ENCODE results near the gene IL4R. TPM values are rescaled to one million over a fixed set of nuclear protein-coding genes. Genes with fewer than 3 reads are reported as not detected.

IL4R gene
- total RNA-seq, 4 donors from 2014 or later, result 32.2 to 104 (median 71.9) TPM

DNA sequence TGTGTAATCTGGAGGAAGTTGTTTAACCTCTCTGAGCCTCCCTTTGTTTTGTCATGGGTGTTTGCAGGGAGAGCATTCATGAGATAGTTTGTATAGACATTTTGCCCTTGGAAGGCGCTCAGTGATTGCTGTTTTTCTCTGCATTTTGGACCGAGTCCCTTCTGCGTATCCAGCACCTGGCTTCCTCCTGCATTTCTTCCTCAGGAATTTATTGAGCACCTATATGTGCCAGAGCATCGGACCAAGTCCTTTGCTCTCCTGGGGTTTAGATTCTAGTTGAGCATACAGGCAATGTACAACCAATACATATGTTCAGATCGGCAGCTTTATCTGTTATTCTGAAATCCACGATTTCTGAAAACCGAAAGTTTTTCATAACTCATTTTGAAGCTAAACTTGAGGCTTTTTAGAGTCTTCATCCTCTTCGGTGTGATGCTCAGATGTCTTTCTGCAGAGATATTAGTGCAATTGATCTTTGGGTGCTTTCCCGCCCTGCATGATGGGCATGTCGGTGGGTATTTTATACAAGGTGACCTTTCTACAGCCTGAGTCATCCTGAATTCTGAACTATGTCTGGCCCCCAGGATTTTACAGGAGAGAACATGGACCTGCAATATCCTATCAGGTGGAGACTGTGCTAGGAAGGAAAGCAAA lies 4.1 kb downstream of the IL4R start:
- DNase-seq, result no peak

DNA sequence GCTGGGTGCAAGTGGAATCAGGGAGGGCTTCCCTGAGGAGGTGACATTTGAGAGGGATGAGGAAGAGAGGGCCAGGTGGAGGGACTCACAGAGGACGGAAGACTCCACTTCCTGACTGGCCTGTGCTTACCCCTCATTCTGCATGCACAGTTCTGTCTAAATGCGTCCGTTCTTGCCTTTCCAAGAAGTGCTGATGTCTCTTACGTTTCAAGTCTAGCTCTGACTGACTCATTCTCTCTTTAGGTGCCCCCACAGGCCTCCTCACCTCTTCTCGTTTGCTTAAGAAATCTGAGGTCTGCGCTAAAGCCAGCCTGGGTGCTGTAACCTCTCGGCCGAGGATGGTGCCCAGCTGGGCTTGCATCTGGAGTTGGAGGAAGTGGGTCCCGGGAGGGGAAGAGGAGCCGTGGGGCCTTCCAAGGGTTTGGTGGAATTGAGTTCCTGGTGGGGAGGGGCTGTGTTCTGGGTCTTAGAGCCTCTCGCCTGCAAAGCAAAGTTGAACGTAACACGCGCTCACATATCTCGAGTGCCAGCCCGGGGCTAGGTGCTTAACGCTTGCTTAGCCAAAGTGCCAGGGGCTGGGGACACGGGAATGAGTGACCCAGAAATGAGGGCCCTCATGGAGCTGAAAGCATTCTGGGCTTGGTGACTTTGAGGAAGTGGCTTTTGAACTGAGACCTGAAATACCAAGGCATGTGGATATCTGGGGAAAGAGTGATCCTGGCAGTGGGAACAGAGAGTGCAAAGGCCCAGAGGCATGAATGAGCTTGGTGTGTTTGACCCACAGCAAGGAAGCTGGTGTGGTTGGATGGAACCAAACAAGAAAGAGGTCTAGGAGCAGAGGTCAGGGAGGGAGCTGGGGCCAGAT lies 4.8 kb downstream of the IL4R start:
- no peak for TF ChIP-seq POLR2A (IDR thresholded peaks at IDR 0.05)
- TF ChIP-seq, protein P1, sequence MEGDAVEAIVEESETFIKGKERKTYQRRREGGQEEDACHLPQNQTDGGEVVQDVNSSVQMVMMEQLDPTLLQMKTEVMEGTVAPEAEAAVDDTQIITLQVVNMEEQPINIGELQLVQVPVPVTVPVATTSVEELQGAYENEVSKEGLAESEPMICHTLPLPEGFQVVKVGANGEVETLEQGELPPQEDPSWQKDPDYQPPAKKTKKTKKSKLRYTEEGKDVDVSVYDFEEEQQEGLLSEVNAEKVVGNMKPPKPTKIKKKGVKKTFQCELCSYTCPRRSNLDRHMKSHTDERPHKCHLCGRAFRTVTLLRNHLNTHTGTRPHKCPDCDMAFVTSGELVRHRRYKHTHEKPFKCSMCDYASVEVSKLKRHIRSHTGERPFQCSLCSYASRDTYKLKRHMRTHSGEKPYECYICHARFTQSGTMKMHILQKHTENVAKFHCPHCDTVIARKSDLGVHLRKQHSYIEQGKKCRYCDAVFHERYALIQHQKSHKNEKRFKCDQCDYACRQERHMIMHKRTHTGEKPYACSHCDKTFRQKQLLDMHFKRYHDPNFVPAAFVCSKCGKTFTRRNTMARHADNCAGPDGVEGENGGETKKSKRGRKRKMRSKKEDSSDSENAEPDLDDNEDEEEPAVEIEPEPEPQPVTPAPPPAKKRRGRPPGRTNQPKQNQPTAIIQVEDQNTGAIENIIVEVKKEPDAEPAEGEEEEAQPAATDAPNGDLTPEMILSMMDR (IDR thresholded peaks at IDR 0.05), result no peak
- Histone ChIP-seq H3K9me3 (no peaks in the 10 kb centered on the region), H3K4me1 (peaks cover 0 to 82% (median 9%) of the 10 kb centered on the region in 4 donors), H3K27me3 (no peaks in the 10 kb centered on the region), H3K36me3 (no peaks in the 10 kb centered on the region), H3K27ac (peak overlapping the region; percentile 11 to 97 (median 82)), H3K4me3 (peak overlapping the region in 3 of 4 donors; percentile 8 to 24 (median 23))
- DNase-seq, result peak in 2 of 3 donors; percentile 30 to 65

More for the DNA sequence above, 4.1 kb downstream of the IL4R start:
- H3K27ac ChIP-seq, result peak overlapping the region; percentile 17 to 97 (median 82)
- no peak for TF ChIP-seq POLR2A (IDR thresholded peaks at IDR 0.05)
- TF ChIP-seq, protein P1 (IDR thresholded peaks at IDR 0.05), result no peak
- H3K4me3 ChIP-seq, result peak overlapping the region in 3 of 4 donors; percentile 8 to 24 (median 23)
- no peaks in the 10 kb centered on the region for H3K27me3 ChIP-seq
- H3K9me3 ChIP-seq, result no peaks in the 10 kb centered on the region
- H3K36me3 ChIP-seq, result no peaks in the 10 kb centered on the region
- peaks cover 0 to 77% (median 9%) of the 10 kb centered on the region in 4 donors for H3K4me1 ChIP-seq

DNA sequence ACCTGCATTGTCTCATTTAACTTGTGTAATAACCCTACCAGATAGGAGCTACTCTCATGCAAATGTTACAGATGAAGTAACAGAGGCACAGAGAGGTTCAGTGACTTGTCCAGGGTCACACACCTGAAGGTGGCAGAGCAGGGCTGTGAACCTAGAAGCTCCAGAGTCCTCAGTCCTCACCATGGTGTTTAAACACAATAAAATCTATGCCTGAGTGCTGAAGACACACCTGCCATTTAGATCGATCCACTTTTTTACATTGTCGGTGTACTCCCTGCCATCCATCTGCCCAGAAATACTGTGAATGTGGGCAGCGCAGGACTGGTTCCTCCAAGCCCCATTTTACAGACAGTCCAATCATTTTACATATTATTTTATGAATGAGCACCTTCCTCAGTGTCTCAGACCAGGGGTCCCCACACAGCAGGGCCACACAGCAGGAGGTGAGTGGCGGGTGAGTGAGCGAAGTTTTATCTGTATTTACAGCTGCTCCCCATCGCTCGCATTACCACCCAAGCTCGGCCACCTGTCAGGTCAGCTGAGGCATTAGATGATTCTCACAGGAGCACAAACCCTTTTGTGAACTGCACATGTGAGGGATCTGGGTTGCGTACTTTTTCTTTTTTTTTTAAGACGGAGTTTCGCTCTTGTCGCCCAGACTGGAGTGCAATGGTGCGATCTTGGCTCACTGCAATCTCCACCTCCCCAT lies 5.6 kb downstream of the IL4R start:
- Histone ChIP-seq H3K4me1 (peaks cover 0 to 90% (median 9%) of the 10 kb centered on the region in 4 donors), H3K9me3 (no peaks in the 10 kb centered on the region), H3K36me3 (no peaks in the 10 kb centered on the region), H3K27ac (peak overlapping the region; percentile 11 to 97 (median 82)), H3K27me3 (no peaks in the 10 kb centered on the region), H3K4me3 (no peak overlapping the region)
- no peak for TF ChIP-seq POLR2A (IDR thresholded peaks at IDR 0.05)
- TF ChIP-seq, protein P1 (IDR thresholded peaks at IDR 0.05), result peak in 1 of 6 experiments; percentile 5
- DNase-seq, result peak in 1 of 3 donors; percentile 42

DNA sequence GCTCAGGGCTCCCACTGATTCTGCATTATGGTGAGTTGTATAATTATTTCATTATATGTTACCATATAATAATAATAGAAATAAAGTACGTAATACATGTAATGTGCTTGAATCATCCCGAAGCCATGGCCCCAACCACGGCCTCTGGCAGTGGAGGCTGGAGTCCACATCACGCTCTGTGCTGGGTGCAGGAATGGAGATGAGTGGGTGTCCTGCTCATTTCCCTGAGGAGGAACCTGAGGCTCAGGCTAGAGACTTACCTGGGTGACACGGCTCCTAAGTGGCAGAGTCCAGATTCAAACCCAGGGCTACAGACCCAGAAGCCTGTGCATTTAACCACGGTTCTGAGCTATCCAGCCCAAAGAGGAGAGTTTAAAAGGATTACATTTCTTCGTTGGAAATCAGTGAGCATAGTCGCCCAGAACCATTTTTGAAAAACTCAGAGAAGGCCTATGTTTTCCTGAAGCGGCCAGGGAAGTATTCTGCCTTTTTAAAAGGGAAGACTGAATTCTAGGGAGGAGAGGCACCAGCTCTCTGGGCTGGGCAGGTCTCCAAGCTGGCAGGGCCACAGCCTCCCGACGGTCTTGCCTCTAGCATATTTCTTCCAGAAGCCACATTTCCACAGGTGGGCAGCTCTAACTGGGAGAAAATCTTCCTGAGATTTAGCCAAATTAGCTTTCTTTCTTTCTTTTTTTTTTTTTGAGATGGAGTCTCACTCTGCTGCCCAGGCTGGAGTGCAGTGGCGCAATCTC lies 6.7 kb downstream of the IL4R start:
- no peaks in the 10 kb centered on the region for H3K36me3 ChIP-seq
- H3K27me3 ChIP-seq, result no peaks in the 10 kb centered on the region
- H3K27ac ChIP-seq, result peak overlapping the region in 3 of 4 donors; percentile 14 to 97 (median 14)
- no peak overlapping the region for H3K4me3 ChIP-seq
- H3K9me3 ChIP-seq, result no peaks in the 10 kb centered on the region
- peaks cover 0 to 90% (median 7%) of the 10 kb centered on the region in 4 donors for H3K4me1 ChIP-seq
- TF ChIP-seq POLR2A (IDR thresholded peaks at IDR 0.05), result no peak
- TF ChIP-seq, protein P1 (IDR thresholded peaks at IDR 0.05), result no peak
- peak in 1 of 3 donors; percentile 37 for DNase-seq

Data from Peyer's patch (tissue), 4 donors.